Cardiac septum (tissue), 1 donor: ENCODE measurements around the gene KLHL12. TPM values are rescaled to one million over a fixed set of nuclear protein-coding genes. Genes with fewer than 3 reads are reported as not detected.
"Not testable (repeated sequence)": the region's sequence is repeated elsewhere in the genome, so short reads cannot be mapped to it uniquely, and the experiment has no call there.

Experiments
- DNase-seq: peaks from one replicate; pipeline ENCODE4 v3.0.0-alpha.2; 2020; ENCODE audit warnings: low spot score
- intact Hi-C: fragments of 100-400 bp; cut with DNase I; formaldehyde crosslinking; loops from one replicate; pipeline ENCODE4 v1.14.0; 2022
- total RNA-seq: library from RNA; stranded (reverse); fragmentation: NEBNext Ultra II Directional; extraction: Animal tissue kit (Norgen Biotek cat#: 25700); gene quantifications from one replicate; pipeline ENCODE4 v1.2.1, GENCODE V29; 2021
- donor health status: DM: no; HTN: no; CAD: no.

Gene KLHL12
- total RNA-seq, 1 donor from 2014 or later: 23.3 TPM

GRCh38 chr1:202903808-202904207 lies 23.2 kb downstream of the KLHL12 start:
- DNase-seq, intact Hi-C loops: not testable (repeated sequence)

- DNase-seq: no peak
- intact Hi-C loops: no loop called here
These were observed 25.5 kb downstream of the KLHL12 start for GRCh38 chr1:202901555-202901954.

- no peak for DNase-seq
- intact Hi-C loops: no loop called here
These were observed 34.5 kb downstream of the KLHL12 start for GRCh38 chr1:202892501-202892900.

GRCh38 chr1:202890392-202890791 lies 36.6 kb downstream of the KLHL12 start:
- no peak for DNase-seq
- intact Hi-C loops: no loop called here

- peak; percentile 98 for DNase-seq
- intact Hi-C loops: loop anchor here (1.0 to 5.0 kb wide), 3 partner anchors 39 to 79 kb away; partner anchors contain the start of genes CYB5R1, KLHL12 and PCAT6
These were observed 38.3 kb downstream of the KLHL12 start, which contains the start of gene RABIF for GRCh38 chr1:202888531-202889360. RABIF (minus strand) TSS chr1:202889149; CDS start chr1:202889098, 51 bp downstream.

- no peak for DNase-seq
- intact Hi-C loops: loop anchor here (2.0 to 5.0 kb wide), 2 partner anchors 39 to 77 kb away; partner anchors contain the start of genes KLHL12 and PCAT6
These were observed 38.9 kb downstream of the KLHL12 start for GRCh38 chr1:202888221-202888530.

GRCh38 chr1:202880961-202881460 lies 46.0 kb downstream of the KLHL12 start:
- intact Hi-C loops: no loop called here
- DNase-seq: no peak

- no peak for DNase-seq
- intact Hi-C loops: no loop called here
These were observed 47.0 kb downstream of the KLHL12 start for GRCh38 chr1:202880062-202880461.

- DNase-seq: no peak
- intact Hi-C loops: no loop called here
These were observed 47.9 kb downstream of the KLHL12 start for GRCh38 chr1:202879128-202879527.

- intact Hi-C loops: no loop called here
- no peak for DNase-seq
These were observed 54.0 kb downstream of the KLHL12 start for GRCh38 chr1:202873026-202873425.

- intact Hi-C loops: no loop called here
- no peak for DNase-seq
These were observed 55.7 kb downstream of the KLHL12 start for GRCh38 chr1:202871367-202871766.

- no peak for DNase-seq
- intact Hi-C loops: no loop called here
These were observed 64.1 kb downstream of the KLHL12 start for GRCh38 chr1:202862679-202863560.

GRCh38 chr1:202861420-202862132 lies 65.5 kb downstream of the KLHL12 start:
- intact Hi-C loops: loop anchor here (2.0 kb wide), 1 partner anchor 51 kb away; the partner anchor contains the start of gene PCAT6

GRCh38 chr1:202860744-202861419 lies 66.2 kb downstream of the KLHL12 start:
- DNase-seq: no peak
- intact Hi-C loops: loop anchor here (2.0 kb wide), 1 partner anchor 50 kb away; the partner anchor contains the start of gene PCAT6

More at GRCh38 chr1:202861420-202862132, 65.5 kb downstream of the KLHL12 start:
- peak; percentile 98 for DNase-seq

GRCh38 chr1:202858789-202859414 lies 68.1 kb downstream of the KLHL12 start:
- intact Hi-C loops: no loop called here
- DNase-seq: peak; percentile 77

GRCh38 chr1:202858331-202858730 lies 68.7 kb downstream of the KLHL12 start:
- no peak for DNase-seq
- intact Hi-C loops: no loop called here

GRCh38 chr1:202857136-202857610 lies 69.9 kb downstream of the KLHL12 start:
- intact Hi-C loops: no loop called here

GRCh38 chr1:202856014-202856413 lies 71.0 kb downstream of the KLHL12 start:
- DNase-seq: no peak
- intact Hi-C loops: no loop called here

More at GRCh38 chr1:202857136-202857610, 69.9 kb downstream of the KLHL12 start:
- no peak for DNase-seq
